ENCODE data around the gene AJAP1.

AJAP1 gene

DNA sequence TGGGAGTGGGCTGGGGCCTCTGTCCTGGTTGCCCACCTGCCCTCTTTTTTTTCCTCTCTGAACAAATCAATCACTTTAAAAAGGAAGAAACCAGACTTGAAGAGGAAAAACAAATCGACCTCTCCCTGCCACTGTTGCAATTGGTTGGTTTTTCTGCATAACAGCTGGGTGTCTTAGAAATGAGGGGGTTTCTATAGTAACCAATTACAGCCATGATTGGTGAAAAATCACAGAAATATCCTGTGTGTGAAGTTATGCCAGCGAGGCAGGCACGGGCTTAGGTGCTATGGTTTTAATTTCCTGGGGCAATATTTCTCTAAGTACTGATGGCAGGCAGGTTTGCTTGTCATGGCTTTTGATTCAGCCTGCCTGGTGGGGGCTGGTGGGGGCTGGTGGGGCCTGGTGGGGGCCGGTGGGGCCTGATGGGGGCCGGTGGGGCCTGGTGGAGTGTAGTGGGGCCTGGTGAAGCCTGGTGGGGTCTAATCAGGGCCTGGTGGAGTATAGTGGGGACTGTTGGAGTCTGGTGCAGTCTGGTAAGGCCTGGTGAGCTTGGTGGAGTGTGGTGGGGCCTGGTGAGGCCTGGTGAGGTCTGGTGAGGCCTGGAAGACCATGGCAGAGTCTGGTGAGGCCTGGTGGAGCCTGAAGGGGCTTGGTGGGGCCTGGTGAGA, 54.6 kb downstream of the AJAP1 start:
- no peak for DNase-seq

DNA sequence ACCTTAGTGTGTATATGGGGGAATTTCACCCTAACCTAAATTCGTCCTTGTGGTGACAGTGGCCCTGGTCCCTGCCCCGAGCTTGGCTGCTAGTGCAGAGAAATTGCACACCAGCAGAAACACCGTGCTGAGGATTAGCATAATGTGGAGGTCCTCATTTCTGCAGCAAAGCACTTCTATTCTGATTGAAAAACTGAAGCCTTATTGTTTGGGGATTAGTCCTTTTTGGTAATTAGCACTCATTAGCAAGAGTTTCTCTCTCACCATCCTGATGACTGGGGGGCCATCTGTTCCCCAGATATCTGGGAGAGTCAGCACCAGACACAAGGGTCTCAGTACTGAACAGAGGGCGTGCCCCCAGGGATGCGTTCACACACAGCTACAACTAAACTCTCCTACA, 55.2 kb downstream of the AJAP1 start:
- DNase-seq, result no peak

DNA sequence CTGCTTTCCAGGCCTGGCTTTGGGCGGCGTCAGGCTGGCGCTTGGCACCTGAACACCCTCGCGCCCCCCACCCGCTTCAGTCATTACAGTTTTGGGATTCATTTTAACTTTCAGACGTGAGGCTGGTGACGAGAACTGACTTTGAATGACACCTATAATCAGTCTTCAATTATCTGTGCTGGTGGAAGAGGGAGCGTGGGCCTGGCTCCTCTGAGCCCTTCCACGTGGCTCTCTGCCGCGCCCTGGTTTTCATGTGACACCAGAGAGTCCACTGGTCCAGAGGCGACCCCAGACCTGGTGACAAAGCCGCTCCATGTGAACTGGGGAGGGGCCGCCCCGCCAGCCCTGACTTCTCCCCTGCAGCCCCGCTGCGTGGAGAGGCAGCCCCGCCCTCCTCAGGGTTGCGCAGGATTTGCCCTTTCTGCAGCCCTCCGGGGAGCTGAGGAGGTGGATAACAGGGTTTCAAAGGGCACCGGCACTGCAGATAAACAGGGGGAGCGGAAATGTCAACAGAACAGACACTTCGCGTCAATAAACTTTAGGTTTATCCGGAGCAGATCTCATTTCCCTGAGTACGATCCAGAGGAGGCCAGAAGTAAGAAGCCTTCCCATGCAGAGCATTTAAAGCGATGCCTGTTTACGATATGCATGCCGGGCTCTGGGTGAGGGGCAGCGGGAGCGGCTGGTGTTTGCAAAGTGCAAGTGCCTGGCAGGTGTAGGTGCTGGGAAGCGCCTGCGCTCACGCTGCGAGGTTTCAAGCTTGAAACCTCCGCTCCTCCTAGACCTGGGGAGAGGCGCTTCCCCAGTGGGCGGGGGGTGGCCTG, 56.4 kb downstream of the AJAP1 start:
- DNase-seq, result no peak

DNA sequence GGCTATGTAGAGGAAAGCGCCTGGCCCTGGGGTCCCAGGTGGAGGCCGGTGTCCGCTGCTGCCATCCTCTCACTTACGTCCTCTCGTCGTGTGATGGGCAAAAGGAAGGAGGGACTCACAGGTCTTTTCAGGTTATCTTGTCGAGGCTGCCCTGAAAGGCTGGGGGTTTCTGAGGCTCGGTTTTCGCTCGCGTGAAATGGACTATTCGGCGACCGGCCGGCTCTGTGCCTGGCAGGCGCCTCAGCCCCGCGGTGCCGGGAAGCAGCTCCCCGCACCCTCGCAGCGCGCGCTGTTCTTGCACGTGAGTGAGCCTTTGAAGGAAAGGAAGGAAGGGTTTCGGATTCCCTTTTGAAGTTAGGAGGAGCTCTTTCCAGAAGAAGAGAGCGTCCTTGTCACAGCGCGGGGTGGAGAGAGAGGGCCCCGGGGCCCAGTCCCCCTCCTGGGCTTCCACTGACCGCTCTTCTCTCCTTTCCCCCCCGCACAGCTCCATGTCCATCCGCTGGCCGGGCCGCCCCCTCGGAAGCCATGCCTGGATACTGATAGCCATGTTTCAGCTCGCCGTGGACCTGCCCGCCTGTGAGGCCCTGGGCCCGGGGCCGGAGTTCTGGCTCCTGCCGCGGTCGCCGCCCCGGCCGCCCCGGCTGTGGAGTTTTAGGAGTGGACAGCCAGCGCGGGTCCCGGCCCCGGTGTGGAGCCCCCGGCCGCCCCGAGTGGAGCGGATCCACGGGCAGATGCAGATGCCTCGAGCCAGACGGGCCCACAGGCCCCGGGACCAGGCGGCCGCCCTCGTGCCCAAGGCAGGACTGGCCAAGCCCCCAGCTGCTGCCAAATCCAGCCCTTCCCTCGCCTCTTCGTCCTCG, 57.2 kb downstream of the AJAP1 start:
- DNase-seq, result no peak

- no peak for DNase-seq
Observed at GRCh38 chr1:4713669-4714068, 59.3 kb downstream of the AJAP1 start.

DNA sequence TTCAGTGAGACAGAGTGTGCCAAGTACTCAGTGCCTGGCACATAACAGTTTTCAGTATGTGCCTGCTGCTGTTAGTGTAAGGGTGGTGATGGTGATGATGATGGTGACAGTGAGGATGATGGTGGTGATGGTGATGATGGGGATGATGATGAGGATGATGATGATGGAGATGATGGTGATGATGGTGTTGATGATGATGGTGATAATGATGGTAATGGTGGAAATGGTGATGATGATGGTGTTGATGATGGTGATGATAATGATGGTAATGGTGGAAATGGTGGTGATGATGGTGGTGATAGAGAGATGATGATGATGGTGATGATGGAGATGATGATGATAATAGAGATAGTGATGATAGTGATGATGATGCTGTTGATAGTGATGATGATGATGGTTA, 62.0 kb downstream of the AJAP1 start:
- no peak for DNase-seq

DNA sequence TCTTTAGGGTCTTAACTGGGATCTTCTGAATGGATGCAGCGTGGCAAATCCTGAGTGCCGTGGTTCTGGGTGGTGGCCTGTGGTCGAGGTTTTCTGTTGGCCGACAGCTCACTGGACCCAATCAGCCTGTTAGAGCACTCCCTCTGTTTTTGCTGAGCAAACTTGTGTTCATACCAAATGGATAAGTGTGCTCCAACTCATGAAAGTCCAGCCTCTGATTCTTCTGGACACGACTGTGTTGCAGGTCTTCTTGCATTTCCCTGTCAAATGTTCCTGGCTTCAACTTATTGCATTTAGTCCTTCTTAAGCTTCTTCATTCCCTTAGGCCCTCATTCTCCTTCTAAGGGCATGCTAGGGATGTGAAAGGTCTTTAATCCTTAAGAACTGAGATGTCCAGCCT, 63.7 kb downstream of the AJAP1 start:
- no peak for DNase-seq

GRCh38 chr1:4723106-4723505, 68.7 kb downstream of the AJAP1 start:
- DNase-seq, result no peak

DNA sequence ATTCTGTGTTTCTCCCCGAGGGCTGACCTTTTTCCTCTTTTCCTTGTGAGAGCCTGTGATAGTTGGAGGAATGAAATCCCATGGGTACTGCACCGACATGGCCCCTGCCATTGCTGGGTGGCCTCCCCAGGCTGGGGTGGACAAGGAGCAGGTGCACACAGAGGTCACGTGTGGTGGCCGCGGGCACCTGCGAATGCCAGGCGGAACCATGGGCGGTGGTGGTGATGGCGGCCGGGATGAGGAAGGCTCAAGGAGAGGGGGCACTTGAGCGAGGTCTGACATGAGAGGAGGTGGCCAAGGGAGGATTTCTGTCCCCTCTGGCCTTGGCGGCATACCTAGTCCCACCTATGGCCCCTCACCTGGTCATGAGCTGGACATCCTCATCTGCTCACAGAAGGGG, 69.6 kb downstream of the AJAP1 start:
- no peak for DNase-seq

- DNase-seq, result no peak
Observed at GRCh38 chr1:4724695-4725250, 70.4 kb downstream of the AJAP1 start.

GRCh38 chr1:4725416-4725815, 71.0 kb downstream of the AJAP1 start:
- no peak for DNase-seq

GRCh38 chr1:4726620-4727341, 72.4 kb downstream of the AJAP1 start:
- no peak for DNase-seq

DNA sequence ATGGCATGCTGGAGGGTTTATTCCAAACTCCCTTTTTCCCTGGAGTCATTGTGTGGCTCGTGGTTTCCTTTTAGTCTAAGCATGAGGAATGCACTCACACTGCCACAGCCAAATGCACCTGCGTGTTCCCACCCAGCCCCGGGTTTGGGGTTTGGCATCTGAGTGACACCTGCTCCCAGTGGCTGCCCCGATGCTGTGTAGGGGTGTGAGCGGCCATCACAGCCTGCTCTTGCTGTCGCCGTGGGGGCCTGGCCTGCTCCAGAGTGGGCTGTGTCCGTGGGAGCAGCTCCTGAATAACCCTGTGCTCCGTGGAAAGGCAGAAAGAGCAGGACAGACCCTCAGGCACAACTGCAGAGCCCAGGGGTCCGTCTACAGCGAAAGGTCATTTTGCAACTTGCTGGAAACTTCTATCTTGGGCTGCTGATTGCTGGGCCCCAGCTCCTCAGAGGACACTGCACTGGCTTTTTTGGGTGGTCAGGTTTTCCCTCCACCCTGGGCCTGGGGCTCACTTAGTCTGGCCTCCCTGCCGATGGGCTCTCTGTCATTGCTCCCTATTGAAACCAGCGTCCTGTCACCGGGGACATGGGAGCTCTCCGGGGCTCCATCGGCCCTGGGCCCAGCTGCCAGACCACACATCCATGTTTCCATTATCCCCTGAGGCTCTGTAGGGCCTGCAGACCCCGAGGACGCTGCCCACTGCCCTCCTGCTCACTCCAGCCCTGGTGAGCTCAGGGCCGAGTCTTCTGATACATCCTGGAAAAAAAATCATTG, 74.1 kb downstream of the AJAP1 start:
- DNase-seq, result no peak

- DNase-seq, result no peak
Observed at GRCh38 chr1:4729090-4729471, 74.7 kb downstream of the AJAP1 start.

DNA sequence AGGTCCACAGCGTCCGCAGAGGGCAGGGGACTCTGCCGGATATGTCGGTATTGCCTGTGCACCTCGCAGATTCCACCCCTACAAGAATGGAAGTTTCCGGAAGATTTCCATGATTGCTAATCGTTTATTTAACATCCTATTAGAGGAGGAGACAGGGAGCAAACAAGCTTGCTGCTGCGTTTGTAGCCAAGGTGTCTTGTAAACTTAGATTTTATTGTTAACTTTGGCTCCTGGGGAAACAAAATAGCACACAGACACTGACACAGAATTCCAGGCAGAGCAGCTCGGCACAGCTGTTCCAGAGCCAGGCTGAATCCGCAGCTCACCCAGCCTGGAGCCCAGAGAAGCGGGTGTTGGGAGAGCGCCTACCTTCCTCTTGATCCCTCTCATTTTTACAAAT, 75.7 kb downstream of the AJAP1 start:
- no peak for DNase-seq

GRCh38 chr1:4733446-4734177, 79.2 kb downstream of the AJAP1 start:
- DNase-seq, result peak; percentile 43

DNA sequence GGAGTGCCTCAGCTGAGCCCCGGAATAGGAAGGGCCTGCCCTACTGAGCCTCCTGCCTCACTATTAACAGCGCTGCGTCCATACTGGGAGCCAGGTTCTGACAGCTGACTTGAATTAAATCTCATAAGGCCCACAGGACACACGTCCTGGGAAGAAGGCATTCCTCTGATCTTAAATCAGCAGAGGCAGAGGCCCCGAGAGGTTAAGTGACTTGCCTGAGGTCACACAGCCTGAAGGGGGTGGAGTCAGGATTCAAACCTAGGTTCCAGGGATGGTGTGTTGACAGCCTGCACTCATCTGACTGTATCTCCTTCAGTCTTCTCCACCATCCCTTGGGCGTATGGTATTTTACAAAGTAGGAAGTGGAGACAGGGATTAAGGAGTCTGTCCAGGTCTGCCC, 79.8 kb downstream of the AJAP1 start:
- no peak for DNase-seq

- DNase-seq, result no peak
Observed at GRCh38 chr1:4734791-4735190, 80.4 kb downstream of the AJAP1 start.

GRCh38 chr1:4736254-4736653, 81.8 kb downstream of the AJAP1 start:
- no peak for DNase-seq

DNA sequence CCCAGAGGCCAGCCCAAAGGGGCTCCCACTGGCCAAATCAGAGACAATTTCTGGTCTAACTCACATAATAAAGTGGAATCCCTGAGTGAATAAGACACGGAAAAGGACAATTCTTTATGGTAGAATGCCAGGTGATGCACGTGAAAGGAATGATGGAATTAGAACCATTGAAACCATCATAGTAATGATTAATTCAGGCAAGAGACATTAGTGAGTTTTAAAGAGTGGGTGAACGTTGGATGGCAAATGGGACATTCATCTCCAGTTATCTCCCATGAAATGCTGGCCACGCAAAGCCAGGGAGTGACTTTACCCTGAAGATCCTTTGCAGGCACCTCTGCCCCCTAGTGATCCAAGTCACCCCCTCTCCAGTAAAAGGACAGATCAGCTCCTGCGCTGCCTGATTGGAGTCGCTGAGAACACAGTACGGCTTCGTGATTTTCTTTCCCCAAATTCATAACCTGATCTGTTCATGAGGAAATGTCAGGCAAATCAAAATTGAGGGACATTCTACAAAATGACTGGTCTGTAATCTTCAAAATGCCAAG, 87.5 kb downstream of the AJAP1 start:
- DNase-seq, result no peak

Measured in NCI-H774 (cell line).